Measurements from ENCODE around the gene POP4. TPM values are rescaled to one million over a fixed set of nuclear protein-coding genes. Genes with fewer than 3 reads are reported as not detected.
A peak's percentile ranks its signal among the peaks of the same experiment; 100 is the strongest.

Gene POP4
- total and polyA plus RNA-seq, 11 donors: 41.2 to 157 (median 52.2) TPM

DNA sequence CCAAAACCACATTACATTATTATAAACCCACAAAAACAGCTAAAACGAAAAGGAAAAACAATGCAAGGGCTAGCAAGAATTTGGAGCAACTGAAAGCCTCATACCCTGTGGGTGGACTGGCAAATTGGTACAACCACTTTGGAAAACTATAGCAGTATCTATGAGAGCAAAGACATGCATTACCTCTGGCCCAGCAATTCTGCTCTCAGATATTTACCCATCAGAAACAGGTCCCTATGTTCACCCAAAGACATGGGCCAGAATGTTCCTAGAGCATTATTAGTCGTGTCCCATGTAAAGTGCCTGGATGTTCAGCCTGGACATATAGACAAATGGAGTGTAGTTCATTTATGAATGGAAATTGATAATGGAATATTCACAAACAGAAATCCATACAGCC is 27.9 kb downstream of the POP4 start:
- H3K27ac ChIP-seq: no peak overlapping the region
- intact Hi-C loops (cut with DNase I): no loop called here
- ATAC-seq: no peak
- H3K4me1 ChIP-seq: no peaks in the 10 kb centered on the region
- no peak for DNase-seq
- H3K4me3 ChIP-seq: no peak overlapping the region
- 74 to 79% (median 75%) methylated on average over 2 of the region's 2 CpGs for WGBS, 4 donors
- no peak for TF ChIP-seq POLR2A (IDR thresholded peaks at IDR 0.05)
- TF ChIP-seq, protein P1, sequence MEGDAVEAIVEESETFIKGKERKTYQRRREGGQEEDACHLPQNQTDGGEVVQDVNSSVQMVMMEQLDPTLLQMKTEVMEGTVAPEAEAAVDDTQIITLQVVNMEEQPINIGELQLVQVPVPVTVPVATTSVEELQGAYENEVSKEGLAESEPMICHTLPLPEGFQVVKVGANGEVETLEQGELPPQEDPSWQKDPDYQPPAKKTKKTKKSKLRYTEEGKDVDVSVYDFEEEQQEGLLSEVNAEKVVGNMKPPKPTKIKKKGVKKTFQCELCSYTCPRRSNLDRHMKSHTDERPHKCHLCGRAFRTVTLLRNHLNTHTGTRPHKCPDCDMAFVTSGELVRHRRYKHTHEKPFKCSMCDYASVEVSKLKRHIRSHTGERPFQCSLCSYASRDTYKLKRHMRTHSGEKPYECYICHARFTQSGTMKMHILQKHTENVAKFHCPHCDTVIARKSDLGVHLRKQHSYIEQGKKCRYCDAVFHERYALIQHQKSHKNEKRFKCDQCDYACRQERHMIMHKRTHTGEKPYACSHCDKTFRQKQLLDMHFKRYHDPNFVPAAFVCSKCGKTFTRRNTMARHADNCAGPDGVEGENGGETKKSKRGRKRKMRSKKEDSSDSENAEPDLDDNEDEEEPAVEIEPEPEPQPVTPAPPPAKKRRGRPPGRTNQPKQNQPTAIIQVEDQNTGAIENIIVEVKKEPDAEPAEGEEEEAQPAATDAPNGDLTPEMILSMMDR (IDR thresholded peaks at IDR 0.05): no peak
- H3K27me3 ChIP-seq: no peaks in the 10 kb centered on the region
- no peaks in the 10 kb centered on the region for H3K36me3 ChIP-seq
- H3K9me3 ChIP-seq: peaks cover 0 to 6% (median 0%) of the 10 kb centered on the region in 12 donors

DNA sequence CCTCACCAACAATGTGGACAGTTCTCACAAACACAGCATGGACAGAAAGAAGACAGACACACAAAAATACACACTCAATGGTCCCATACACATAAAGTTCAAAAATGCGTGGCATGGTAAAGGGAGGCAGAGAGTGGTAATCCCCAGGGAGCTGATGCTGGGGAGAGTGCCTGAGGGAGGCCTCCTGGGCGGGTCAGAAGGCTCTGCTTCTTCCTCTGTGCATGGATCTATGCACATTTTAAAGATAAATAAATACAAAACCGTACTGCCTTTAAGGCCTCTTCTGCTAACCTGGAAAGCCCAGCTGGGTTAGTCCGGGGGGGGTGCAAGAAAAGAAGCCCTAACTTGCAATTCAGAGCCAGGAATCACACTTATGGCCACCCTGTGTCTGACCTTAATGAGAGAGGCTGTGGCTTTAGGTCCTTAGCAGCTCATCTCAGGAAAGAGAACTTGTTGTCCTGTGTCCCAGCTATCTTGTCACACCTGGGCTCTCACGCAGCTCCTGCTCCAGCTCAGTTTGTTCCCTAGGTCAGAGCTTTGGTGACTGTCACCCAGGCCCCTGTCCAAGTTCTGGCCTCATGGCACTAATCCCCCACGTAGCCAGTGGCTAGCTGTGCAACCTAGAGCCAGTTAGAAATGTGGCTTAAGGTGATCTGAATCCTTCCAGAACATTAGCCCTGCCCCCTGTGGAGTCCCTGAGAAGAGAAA is 28.5 kb downstream of the POP4 start:
- Histone ChIP-seq H3K36me3 (no peaks in the 10 kb centered on the region), H3K9me3 (peaks cover 0 to 6% (median 0%) of the 10 kb centered on the region in 12 donors), H3K27ac (no peak overlapping the region), H3K27me3 (no peaks in the 10 kb centered on the region), H3K4me3 (no peak overlapping the region), H3K4me1 (no peaks in the 10 kb centered on the region)
- DNase-seq (no peak), ATAC-seq (peak in 1 of 4 donors; percentile 14)
- intact Hi-C loops (cut with DNase I): no loop called here
- 65 to 74% (median 71%) methylated on average over 5 to 6 of the region's 6 CpGs for WGBS, 4 donors
- TF ChIP-seq, protein P1 (IDR thresholded peaks at IDR 0.05): no peak
- no peak for TF ChIP-seq POLR2A (IDR thresholded peaks at IDR 0.05)

DNA sequence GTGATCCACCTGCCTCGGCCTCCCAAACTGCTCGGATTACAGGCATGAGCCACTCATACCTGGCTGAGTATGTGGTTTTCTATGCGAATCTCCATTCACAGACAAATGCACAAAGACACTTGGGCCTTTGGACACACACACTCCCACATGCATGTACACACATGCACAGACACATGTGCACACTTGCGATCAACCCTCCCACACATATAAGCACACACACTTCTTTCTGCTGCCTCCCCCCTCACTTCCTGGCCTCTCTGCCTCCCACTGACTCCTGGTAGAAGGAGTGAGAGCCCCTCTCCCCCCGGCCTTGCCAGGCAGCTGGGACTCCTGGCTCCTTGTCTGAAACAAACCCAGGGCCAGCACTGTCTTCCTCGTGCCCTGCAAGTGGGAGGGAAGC is 29.9 kb downstream of the POP4 start:
- H3K27ac ChIP-seq: no peak overlapping the region
- H3K4me1 ChIP-seq: no peaks in the 10 kb centered on the region
- peaks cover 0 to 6% (median 0%) of the 10 kb centered on the region in 12 donors for H3K9me3 ChIP-seq
- DNase-seq: no peak
- 80 to 85% (median 82%) methylated on average over 6 of the region's 6 CpGs for WGBS, 4 donors
- intact Hi-C loops (cut with DNase I): no loop called here
- no peak for ATAC-seq
- H3K4me3 ChIP-seq: no peak overlapping the region
- H3K36me3 ChIP-seq: no peaks in the 10 kb centered on the region
- no peak for TF ChIP-seq POLR2A (IDR thresholded peaks at IDR 0.05)
- TF ChIP-seq, protein P1 (IDR thresholded peaks at IDR 0.05): no peak
- no peaks in the 10 kb centered on the region for H3K27me3 ChIP-seq

DNA sequence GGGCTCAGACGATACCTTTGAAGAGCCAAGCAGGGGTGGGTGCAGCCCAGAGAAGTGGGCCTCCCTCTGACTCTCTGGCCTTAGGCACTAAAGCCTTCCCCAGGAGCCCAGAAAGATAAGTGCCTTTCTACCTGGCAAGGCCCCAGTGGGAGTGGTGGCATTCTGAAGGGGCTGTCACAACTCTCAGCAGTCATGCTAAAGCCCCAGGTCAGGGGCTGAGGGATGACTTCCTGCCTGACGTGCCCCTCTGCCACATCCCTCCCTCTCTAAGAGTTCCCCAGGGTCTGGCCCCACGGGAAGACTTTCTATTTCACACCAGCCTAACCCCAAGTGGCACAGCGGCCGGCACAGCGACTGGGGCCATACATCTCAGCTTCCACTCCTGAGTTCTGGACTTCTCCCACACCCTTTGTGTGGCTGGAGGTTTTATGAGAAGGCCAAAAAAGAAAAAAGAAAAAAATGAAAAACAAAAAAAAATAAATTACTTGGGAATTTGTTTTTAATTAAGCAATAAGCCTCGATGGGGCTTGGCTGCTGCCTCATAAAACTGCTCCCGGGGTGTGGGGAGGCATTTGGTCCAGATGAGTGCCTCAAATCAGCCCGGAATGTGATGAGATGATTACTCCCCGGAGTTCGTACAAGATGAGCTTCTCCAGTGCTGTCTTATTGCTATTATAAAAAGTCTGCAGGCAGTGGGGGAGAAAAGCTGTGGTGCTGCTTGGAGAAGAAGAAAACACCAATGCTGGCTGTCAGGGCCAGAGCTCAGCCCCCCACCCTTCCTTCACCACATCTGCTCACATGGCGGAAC is 30.7 kb downstream of the POP4 start:
- 59 to 71% (median 66%) methylated on average over 11 to 12 of the region's 12 CpGs for WGBS, 4 donors
- no peak overlapping the region for H3K4me3 ChIP-seq
- peak in 1 of 4 donors; percentile 34 for ATAC-seq

More for the DNA sequence above, 30.7 kb downstream of the POP4 start:
- no peaks in the 10 kb centered on the region for H3K36me3 ChIP-seq
- DNase-seq: no peak
- no peaks in the 10 kb centered on the region for H3K4me1 ChIP-seq
- peaks cover 0 to 6% (median 0%) of the 10 kb centered on the region in 12 donors for H3K9me3 ChIP-seq
- no peaks in the 10 kb centered on the region for H3K27me3 ChIP-seq
- TF ChIP-seq, protein P1 (IDR thresholded peaks at IDR 0.05): no peak
- TF ChIP-seq POLR2A (IDR thresholded peaks at IDR 0.05): no peak
- no peak overlapping the region for H3K27ac ChIP-seq
- intact Hi-C loops (cut with DNase I): no loop called here
